GM21825 (cell line): ENCODE results near the gene NME3.

ENCODE experiments used
- ATAC-seq: cut with Tn5 transposase; IDR thresholded peaks from one replicate; pipeline ENCODE4 v1.9.1; 2021; ENCODE audit warnings: mild to moderate bottlenecking, moderate library complexity; ENCODE audit not compliant: unreplicated experiment

The NME3 gene

DNA sequence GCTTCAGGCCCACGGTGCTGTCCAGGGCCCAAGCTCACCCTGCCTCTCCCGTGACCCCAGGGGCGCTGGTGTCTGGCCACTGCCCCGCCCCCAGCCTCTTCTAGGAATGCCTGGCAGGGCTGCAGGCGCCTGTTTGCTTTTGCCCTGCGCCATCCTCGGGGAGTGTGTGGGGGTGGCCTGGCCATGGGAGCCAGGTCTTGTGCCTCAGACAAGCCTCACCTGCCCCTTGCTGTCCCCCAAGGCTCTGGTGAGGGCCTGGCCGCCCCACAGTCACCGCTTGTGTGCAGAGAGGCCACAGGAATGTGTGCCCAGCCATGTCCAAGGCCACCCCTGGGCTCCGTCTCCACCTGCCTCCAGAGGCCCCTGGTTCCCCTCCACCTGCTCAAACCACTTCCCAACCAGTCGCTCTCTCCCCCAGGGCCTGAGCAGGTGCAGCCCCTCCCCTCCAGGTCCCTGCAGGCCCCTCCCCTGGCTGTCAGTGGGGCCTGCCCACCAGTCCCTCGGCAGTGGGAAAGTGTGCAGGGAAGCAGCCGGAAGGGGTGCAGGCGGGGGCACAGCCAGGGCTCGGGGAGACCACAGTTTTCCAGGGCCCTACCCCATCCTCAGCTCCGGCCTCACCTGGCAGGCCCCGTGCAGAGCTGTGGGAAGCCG lies 23.0 kb upstream of the NME3 start:
- no peak for ATAC-seq

DNA sequence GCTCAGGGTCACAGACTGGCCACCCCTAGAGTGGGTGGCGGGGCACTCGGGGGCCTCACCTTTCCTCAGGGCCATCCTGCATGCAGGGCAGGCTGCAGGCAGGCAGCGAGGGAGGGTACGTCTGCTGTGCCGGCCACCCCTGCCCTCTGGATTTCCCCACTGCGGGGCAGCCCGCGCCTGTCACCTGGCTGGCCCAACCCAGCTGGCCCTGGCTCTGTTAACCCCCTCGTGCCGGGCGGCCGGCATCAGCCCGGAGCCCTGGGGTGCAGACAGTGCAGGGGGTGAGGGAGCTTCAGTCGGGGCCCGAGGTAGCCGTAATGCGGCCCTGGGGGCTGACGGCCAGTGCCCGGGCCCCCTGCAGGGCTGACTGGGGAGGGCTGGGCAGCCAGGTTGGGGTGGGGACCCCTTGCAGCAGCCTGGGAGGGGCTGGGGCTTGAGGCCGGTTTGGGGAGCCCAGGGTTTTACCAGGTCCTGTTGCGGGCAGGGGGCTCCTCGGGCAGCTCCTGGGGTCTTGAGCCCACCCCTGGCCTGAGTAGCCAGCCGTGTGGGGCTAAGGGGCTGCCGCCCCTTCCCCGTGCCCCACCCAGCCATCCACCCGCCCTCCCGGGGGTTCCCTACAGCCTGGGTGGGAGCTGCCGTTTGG lies 22.4 kb upstream of the NME3 start, which contains the start of gene IGFALS:
Gene IGFALS, minus strand, starts transcription at position 128 of the 643 bp plus-strand sequence. Its CDS starts 53 bp downstream, at position 75.
- ATAC-seq: no peak

DNA sequence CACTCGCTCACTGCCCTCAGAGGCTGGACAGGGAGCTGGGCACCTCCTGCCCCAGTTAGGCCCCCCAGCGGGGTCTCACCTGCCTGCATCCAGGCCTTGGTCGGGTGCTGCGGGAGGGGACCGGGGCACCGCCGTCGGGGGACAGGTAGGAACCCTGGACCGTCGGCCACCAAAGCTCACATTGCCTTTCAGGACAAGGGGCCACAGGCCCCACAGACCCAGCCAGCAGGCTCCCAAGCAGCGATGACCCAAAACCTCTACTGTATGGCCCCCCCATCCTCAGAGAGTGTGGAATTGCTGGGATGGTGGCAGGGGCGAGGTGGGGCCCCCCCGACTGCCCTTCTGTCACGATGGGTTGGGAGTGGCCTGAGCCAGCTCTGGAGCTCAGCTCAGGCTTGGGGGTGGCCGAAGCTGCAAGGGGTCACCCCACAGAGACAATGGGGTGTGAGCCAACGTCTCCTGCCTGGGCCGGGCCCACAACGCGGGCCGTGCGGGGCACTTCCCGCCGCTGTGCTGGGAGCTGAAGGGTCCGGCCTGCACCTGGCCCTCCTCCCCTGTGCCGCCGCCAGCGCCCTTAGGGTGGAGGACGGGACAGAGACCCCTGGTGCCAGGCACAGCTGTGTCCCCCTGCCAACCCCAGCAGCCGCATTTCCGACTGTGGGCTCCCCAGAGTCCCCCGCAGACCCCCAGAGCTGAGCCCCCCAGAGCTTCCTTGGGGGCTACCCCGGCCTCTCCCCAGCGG lies 21.7 kb upstream of the NME3 start:
- no peak for ATAC-seq

- ATAC-seq: no peak
Observed at GRCh38 chr16:1791943-1792812, 20.8 kb upstream of the NME3 start.

DNA sequence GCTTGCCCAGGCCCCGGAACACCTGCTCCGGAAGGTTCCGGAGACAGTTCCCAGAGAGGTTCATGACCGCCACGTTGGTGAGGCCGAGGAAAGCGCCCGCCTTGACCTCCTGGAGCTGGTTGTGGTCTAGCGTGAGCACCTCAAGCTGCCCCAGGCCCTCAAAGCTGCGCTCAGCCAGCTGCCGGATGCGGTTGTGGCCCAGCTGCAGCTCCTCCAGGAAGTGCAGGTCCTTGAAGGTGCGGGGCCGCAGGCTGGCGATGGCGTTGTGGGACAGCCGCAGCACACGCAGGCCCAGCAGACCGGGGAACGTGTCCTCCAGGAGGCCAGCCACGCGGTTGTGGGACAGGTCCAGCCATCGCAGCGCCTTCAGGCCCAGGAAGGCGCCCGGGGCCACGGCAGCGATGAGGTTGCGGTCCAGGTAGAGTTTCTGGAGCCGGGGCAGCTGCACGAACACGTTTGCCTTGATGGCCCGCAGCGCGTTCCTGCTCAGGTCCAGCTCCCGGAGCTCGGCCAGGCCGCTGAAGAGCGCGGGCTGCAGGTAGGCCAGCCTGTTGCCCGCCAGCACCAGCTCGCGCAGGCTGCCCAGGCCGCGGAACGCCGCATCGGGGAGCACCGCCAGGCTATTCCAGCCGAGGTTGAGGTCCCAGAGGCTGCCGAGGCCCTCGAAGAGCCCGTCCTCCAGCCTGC lies 20.1 kb upstream of the NME3 start:
- ATAC-seq: no peak

DNA sequence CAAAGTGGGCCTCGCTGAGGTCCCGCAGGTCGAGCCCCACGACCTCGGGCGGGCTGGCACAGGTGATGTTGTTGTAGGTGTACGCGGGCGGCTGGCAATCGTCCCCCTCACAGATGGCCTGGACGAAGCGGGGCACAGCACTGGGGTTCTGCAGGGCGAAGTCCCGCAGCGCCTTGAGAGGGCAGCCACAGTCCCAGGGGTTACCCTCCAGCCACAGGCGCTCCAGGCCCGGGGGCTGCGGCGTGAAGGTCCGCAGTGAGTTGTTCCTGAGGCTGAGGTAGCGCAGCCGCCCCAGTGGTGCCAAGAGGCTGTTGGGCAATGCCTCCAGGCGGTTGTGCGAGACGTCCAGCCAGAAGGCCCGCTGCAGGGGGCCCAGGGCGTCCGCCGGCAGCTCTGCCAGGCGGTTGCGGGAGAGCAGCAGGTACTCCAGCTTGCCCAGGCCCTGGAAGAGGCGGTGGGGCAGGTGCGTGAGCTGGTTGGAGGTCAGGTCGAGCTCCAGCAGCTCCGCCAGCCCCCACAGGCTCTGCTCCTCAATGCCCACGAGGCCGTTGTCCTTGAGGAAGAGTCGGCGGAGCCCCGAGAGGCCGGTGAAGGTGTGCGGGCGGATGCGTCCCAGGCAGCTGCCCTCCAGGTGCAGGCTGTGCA lies 19.4 kb upstream of the NME3 start:
- no peak for ATAC-seq

DNA sequence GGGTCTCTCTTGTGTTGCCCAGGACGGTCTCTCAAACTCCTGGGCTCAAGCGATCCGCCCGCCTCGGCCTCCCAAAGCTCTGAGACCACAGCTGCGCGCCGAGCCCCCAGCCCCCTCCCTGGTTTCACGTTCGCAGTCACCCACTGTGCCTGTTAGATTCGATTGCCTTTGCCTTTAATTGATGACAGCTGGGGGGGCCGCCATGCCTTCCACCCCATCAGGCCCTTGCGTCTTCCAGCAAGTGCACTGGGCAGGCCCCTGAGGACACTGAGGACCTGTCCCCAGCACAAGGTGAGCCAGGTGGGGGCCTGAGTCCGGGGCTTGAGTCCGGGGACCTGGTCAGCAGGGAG lies 18.9 kb upstream of the NME3 start:
- ATAC-seq: no peak

DNA sequence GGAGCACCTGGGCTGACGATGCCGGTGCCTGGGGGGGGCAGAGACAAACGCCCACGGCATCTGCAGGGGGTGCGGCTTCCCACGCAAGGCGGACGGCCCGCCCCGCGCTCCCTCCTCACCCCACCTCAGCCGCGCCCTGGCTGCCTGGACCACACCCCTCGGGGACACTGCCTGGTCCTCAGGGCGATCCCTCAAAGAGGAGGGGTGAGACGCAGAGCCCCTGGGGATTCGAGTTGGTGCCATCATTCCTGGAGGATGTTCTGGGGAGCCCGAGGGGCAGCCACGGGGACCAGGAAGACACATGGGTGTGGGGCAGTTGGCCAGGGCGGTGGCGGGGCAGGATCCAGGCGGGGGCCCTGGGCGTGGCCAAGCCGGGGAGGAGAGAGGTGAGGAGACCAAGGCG lies 18.3 kb upstream of the NME3 start:
- no peak for ATAC-seq

DNA sequence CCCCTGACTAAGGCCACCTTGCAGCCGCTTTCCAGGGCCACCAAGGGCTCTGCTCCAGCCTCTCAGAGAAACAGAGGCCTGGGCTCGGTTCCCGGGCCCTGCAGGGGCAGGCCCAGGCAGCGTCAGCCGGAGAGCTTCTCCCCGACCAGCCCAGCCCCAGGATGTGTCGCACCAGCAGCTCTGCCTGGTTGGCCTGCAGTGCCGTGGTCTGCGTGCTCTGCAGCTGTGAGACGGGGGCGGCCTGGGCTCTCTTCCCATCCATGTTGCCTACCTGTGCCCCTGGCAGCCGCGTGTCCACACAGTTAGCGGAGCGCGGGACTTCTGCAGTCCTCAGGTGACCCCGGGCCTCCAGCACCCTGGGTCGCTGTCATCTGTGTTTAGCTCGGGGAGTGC lies 17.4 kb upstream of the NME3 start:
- no peak for ATAC-seq

DNA sequence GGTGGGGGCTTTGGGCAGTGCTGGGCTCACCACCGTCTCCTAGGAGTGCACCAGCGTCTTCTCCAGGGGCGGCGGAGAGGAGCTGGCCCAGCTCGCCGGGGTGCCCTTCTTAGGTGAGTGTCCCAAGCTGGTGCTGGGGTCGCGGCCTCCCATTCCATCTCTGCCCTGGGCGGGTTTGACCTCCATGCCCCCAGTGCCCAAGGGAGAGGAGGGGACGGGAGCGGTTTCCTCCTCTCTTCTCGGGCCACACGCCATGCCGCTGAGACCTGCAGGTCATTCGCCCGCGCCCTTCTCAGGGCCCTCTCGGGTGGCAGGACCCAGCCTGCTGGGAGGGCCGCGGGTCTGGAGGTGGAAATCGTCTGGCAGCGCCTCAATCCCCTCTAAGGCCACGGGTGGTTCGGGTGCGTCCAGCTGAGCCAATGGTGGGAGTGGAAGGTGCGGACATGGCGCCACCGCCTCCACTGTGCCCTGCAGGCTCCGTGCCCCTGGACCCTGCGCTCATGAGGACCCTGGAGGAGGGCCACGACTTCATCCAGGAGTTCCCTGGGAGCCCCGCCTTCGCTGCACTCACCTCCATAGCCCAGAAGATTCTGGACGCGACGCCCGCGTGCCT lies 16.9 kb upstream of the NME3 start:
- no peak for ATAC-seq

DNA sequence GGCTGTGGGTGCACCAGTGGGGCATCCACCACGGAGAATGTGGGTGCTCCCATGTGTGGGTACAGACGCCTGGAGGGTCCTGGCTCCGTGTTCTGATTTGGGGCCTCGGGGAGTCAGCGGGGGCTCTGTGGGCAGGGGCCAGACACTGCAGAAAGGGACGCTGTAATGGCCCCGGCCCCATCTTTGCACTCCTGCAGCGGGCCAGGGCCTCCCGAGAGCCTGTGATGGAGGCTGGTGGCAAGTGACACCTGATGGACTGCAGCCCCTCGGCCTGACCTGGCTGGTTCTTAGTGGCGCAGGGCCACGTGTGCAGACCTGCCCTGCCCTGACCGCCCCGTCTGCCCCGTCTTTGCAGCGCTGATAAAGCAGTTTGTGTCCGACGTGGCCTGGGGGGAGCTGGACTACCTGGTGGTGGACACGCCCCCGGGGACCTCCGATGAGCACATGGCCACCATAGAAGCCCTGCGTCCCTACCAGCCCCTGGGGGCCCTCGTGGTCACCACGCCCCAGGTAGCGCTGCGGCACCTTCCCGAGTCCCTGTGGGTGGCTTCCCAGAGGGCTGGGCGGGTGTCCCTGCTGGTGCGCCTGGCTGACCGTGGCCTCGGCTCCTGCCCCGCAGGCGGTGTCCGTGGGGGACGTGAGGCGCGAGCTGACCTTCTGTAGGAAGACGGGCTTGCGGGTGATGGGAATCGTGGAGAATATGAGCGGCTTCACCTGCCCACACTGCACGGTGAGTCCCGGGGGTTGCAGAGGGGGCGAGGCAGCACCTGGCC lies 16.2 kb upstream of the NME3 start:
- ATAC-seq: no peak

DNA sequence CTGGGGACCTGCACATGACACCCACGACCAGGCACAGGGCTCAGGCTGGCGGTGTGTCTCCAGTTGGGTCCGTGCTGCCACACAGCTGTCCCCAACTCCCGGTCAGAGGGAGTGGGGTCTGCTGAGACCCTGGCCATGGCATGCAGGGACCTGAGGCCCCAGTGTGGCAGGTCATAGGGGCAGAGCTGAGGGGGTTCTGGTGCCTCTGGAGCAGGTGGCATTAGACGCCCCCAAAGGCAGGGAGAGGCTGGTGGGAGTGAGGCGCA lies 15.6 kb upstream of the NME3 start:
- no peak for ATAC-seq

DNA sequence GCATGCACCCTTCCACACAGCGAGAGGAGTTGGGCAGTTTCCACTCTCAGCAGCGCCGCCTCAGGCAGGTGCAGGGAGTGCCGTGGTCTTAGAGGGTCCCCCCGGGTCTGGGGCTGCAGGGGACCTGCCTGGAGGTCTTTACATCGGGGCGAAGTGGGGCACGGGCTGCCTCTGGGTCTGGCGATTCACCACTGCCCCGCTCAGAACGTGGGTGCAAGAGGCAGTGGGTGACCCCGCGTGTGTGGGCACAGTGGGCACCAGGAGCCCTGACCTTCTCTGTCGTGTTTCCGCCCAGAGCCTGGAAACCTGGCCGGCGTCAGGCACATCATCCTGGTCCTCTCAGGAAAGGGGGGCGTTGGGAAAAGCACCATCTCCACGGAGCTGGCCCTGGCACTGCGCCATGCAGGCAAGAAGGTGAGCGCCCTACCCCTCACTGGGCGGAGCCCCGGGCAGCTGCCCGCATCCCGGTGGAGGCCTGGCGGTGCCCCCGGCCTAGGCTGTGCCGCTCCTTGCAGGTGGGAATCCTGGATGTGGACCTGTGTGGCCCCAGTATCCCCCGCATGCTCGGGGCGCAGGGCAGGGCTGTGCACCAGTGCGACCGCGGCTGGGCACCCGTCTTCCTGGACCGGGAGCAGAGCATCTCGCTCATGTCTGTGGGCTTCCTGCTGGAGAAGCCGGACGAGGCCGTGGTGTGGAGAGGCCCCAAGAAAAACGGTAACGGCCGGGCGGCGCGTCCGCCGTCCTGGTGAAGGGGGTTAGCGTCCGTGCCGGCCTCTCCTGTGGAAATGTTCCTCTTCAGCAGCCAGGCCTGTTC lies 15.1 kb upstream of the NME3 start:
- no peak for ATAC-seq

GRCh38 chr16:1785846-1786170 lies 14.5 kb upstream of the NME3 start:
- no peak for ATAC-seq

- no peak for ATAC-seq
Observed at GRCh38 chr16:1784977-1785845, 13.9 kb upstream of the NME3 start.

DNA sequence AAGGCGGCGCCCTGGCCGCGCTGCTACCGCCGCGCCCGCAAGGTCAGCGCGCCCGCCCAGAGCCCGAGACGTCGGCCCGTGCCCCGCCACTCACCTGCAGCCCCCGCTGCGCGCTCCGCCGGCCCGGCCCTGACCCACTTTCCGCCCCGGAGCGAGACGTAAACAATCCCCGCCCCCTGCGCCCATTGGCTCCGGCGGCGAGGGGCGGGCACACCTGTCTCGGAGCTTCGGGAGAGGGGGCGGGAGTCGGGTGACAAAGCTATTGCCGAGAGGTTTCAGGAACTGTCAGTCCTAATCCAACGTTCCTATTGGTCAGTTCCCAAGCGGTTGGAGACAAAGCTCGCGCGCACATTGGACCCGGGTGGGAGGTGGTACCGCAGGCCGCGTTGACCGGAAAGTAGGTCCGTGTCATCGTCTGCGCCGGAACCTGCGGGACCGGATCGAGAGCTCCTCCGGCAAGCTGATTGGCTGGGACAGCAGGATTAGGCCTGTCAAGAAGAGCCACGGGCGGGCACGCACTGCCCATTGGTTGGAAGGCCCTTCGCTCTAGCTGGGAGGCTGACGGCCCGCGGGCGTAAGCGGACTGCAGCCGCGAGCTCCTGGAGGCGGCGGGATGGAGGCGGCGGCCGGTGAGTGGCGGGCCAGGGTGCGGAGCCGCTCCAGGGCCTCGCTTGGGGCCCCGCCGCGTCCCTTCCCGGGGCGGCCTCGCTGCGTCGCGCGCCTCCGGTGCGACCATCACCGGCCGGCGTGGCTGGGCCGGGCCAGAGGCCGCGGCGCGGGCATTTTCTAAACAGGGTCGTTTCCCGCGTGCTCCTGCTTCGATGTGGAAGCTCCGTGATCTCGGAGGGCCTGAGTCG lies 11.3 kb upstream of the NME3 start, which contains the start of the genes NUBP2 and SPSB3:
Gene NUBP2, plus strand, starts transcription at position 553 of the 857 bp plus-strand sequence. Its CDS starts 61 bp downstream, at position 614.
Gene SPSB3, minus strand, starts transcription at position 164 of the 857 bp plus-strand sequence. CDS start 1,088 bp downstream, outside the sequence.
- peak; percentile 74 for ATAC-seq
